Measurements from ENCODE around the gene IRAK3.

IRAK3 gene, protein sequence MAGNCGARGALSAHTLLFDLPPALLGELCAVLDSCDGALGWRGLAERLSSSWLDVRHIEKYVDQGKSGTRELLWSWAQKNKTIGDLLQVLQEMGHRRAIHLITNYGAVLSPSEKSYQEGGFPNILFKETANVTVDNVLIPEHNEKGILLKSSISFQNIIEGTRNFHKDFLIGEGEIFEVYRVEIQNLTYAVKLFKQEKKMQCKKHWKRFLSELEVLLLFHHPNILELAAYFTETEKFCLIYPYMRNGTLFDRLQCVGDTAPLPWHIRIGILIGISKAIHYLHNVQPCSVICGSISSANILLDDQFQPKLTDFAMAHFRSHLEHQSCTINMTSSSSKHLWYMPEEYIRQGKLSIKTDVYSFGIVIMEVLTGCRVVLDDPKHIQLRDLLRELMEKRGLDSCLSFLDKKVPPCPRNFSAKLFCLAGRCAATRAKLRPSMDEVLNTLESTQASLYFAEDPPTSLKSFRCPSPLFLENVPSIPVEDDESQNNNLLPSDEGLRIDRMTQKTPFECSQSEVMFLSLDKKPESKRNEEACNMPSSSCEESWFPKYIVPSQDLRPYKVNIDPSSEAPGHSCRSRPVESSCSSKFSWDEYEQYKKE

GRCh38 chr12:66188584-66189485 is at the start of gene IRAK3:
IRAK3 (plus strand) TSS chr12:66189214; CDS start chr12:66189300, 86 bp downstream.
- DNase-seq (ENCODE audit: low read depth in 3 of 3): peak in 1 of 3 experiments; percentile 33

GRCh38 chr12:66139328-66139727 is 49.7 kb upstream of the IRAK3 start:
- DNase-seq (ENCODE audit: low read depth in 3 of 3): no peak

DNA sequence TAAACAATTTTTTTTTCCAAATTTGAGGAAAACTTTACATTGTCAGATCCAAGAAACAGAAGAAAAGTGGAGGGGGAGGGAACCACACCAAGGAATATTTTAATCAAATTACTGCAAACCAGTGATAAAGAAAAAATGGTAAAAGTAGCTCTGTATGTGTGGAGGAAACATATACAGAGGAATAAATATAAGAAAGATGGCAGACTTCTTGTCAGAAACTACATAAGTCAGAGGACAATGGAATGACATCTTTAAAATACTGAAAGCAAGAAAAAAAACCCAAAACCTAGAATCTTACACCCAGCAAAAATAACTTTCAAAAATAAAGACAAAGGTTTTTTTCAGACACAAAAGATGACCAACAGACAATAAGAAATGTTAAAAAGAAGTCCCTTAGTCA is 48.3 kb upstream of the IRAK3 start:
- no peak for DNase-seq (ENCODE audit: low read depth in 3 of 3)

DNA sequence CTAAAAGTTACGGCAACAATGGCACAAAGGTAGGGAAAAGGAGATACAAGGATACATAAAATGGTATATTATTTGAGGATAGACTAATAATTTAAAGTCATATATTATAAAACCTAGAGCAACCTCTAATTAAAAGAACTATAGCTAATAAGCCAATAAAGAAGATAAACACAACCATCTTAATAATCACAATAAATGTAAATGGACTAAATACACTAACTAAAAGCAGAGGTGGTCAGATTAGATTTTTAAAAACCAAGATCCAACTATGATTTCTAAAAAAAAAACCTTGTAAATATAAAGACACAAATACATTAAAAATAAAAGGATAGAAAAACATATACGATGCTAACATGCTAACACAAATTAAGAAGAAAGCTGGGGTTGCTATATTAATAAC is 47.7 kb upstream of the IRAK3 start:
- no peak for DNase-seq (ENCODE audit: low read depth in 3 of 3)

DNA sequence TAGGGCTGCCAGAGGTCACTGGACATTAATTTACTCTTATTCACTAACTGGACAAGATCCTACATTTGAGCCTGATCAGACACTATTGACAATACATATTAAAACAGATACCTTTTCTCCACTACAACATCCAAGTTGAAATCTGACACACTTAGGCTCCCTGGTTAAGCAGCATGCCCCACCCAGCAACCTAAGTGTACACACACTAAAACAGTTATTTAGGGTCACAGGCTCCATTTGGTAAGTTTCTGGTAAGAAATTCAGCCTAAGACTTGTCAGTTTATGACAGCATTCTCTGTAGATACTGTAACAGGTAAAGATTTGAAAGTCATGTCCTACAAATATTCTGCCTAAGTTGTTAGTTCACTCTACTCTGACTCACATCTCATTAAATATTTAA is 46.2 kb upstream of the IRAK3 start:
- DNase-seq (ENCODE audit: low read depth in 3 of 3): no peak

DNA sequence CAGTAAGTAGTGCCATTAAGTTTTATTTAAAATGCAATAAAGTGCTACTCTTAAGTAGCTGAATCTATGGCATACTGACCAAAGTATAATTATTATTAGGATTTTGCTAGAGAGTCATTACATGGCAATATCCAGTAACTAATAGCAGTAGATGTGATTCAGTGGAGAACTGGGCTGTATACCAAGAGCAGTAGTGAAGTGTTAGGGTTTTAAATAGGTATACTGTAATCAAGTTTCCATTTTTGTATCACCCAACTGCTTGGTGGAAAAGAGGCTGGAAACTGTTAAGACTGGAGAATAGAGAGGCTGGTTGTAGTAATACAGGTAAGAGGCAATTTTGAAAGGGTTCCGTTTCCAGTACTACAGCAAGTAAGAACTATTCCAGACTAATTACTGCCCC is 45.1 kb upstream of the IRAK3 start:
- DNase-seq (ENCODE audit: low read depth in 3 of 3): no peak

GRCh38 chr12:66144791-66145754 is 43.9 kb upstream of the IRAK3 start:
- DNase-seq (ENCODE audit: low read depth in 3 of 3): no peak

DNA sequence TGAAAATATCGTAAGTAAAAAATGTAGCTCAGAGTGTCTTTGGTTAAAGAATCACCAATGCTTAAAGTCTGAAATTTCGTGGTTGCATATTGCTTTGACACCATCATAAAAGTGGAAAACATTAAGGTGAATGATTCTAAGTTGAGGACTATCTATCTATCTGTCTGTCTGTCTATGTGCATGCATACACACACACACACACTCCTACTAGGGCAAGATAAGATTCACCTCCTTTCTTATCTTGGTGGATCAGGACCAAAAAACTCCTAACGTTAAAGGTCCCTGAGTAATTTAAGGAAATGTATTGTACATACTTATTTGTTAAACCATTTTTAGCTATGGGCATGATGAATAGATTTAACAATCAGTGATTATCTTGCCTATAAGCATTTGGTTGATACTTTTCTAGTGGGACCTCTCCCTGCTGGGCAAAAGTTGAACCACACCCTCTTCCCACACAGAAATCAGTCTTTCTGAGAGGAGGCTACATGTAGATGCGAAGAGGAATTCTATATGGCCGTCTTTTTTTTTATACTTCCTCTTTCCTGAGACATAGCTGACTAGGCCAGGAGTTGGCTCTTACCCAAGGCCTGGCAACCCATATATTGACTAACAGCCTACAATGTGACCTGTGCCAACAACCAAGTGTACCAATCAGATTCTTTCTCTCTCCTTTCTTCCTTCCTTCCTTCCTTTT is 39.2 kb upstream of the IRAK3 start:
- no peak for DNase-seq (ENCODE audit: low read depth in 3 of 3)

GRCh38 chr12:66152732-66153131 is 36.3 kb upstream of the IRAK3 start:
- no peak for DNase-seq (ENCODE audit: low read depth in 3 of 3)

DNA sequence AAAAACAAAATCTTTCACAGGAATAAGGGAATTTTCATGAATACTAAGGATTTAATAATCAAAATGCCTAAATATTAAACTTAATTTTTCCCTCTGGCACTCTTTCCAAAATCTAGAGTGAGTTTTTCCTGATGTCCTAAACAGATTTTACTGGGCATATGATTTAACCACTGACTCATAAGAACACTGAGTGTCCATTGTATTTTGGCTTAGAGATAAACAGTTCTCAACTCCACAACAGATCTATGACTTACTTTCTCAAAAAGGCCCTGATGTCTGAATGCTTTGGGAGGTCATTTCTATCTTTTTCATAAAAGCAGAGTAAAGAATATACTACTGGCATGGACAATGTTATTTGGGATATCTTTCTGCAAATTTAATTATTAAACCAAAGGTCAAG is 34.2 kb upstream of the IRAK3 start:
- DNase-seq (ENCODE audit: low read depth in 3 of 3): no peak

GRCh38 chr12:66156654-66157053 is 32.4 kb upstream of the IRAK3 start:
- no peak for DNase-seq (ENCODE audit: low read depth in 3 of 3)

DNA sequence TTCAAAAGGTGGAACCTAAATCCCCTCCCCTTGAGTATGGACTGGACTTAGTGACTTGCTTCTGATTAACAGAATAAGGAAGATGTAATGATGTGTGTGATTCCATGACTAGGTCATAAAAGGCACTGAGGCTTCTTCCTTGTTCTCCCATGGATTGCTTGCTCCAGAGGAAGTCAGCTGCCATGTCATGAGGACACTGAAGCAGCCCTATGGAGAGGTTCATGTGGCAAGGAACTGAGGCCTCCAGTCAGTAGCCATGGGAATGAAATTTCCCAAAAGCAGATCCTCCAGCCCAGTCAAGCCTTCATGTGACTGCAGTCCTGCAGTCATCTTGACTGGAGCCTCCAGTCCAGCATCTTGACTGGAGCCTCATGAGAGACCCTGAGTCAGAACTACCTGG is 29.9 kb upstream of the IRAK3 start:
- DNase-seq (ENCODE audit: low read depth in 3 of 3): no peak

GRCh38 chr12:66160704-66161103 is 28.3 kb upstream of the IRAK3 start:
- DNase-seq (ENCODE audit: low read depth in 3 of 3): no peak

- DNase-seq (ENCODE audit: low read depth in 3 of 3): no peak
These were observed 26.3 kb upstream of the IRAK3 start for GRCh38 chr12:66162701-66163100.

GRCh38 chr12:66163289-66163688 is 25.7 kb upstream of the IRAK3 start:
- DNase-seq (ENCODE audit: low read depth in 3 of 3): no peak

DNA sequence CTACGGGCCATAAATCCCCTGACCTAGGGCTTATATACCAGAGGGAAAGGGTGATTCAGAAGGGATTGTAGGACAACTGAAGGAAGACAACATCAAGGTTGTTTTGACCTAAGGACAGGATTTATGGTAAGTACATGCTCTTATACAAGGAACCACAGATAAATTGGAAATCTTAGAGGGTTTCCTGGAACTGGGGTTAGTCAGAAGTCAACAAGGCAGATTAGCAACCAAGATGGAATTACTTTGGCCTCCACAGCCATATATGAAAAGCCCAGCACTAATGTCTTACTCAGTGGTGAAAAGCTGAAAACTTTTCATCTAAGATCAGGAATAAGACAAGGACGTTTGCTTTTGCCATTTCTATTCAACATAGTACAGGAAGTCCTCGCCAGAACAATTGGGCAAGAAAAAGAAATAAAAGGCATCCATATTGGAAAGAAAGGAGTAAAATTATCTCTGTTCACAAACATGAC is 24.6 kb upstream of the IRAK3 start:
- DNase-seq (ENCODE audit: low read depth in 3 of 3): no peak

DNA sequence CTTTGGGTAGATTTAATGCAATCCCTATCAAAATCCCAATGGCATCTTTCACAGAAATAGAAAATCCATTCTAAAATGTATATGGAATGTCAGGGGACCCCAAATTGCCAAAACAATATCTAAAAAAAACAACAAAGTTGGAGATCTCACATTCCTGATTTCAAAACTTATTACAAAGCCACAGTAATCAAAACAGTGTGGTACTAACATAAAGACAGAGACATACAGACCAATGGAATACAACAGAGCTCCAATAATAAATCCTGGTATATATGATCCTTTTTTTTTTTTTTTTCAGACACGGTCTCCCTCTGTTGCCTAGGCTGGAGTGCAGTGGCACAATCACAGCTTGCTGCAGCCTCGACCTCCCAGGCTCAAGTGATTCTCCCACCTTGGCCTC is 23.9 kb upstream of the IRAK3 start:
- DNase-seq (ENCODE audit: low read depth in 3 of 3): no peak

DNA sequence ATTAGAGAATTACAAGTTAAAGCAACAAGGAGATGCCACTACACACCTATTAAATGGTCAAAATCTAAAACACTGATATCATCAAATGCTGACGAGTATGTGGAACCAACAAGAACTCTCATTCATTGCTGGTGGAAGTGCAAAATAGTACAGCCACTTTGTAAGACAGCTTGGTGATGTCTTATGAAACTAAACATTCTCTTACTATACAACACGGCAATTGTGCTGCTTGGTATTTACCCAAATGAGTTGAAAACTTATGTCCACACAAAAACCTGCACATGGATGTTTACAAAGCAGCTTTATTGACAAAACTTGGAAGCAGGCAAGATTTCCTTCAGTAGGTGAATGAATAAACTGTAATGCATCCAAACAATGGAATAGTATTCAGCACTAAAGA is 22.5 kb upstream of the IRAK3 start:
- DNase-seq (ENCODE audit: low read depth in 3 of 3): no peak

- DNase-seq (ENCODE audit: low read depth in 3 of 3): no peak
These were observed 20.6 kb upstream of the IRAK3 start for GRCh38 chr12:66168410-66168809.
